DND-41 (cell line): Measurements from ENCODE around the gene MACROD1.

ENCODE experiments used
- CTCF ChIP-seq: IDR thresholded peaks from 2 replicates; pipeline ENCODE4 v1.5.1; 2012; ENCODE audit warnings: borderline replicate concordance, low read length, moderate library complexity, mild to moderate bottlenecking; ENCODE audit not compliant: poor library complexity, severe bottlenecking; ENCODE audit errors: extremely low read depth
- EZH2 ChIP-seq: IDR thresholded peaks from 3 replicates; pipeline ENCODE4 v1.6.1; 2012; ENCODE audit warnings: borderline replicate concordance, low read depth, mild to moderate bottlenecking, moderate library complexity, low read length, inconsistent platforms; ENCODE audit not compliant: severe bottlenecking

GRCh38 chr11:64081745-64082442 lies 84.0 kb downstream of the MACROD1 start:
- no peak for TF ChIP-seq CTCF
- no peak for TF ChIP-seq EZH2
